OCI-LY3 (cell line): Measurements from ENCODE around the gene ACTRT2.

Source experiments
- EZH2phosphoT487 ChIP-seq: fragments of 200-600 bp; shearing (Covaris generic); IDR thresholded peaks from 2 replicates; pipeline ENCODE4 v1.6.1; 2018; ENCODE audit warnings: antibody characterized with exemption, mixed run types, low read depth
- TF ChIP-seq, protein P1 (sequence below): fragments of 200-600, 300-600 bp; sonication (generic); IDR thresholded peaks from 2 replicates; pipeline ENCODE4 v1.5.1; 2014; ENCODE audit warnings: antibody characterized with exemption, low read length, low read depth

DNA sequence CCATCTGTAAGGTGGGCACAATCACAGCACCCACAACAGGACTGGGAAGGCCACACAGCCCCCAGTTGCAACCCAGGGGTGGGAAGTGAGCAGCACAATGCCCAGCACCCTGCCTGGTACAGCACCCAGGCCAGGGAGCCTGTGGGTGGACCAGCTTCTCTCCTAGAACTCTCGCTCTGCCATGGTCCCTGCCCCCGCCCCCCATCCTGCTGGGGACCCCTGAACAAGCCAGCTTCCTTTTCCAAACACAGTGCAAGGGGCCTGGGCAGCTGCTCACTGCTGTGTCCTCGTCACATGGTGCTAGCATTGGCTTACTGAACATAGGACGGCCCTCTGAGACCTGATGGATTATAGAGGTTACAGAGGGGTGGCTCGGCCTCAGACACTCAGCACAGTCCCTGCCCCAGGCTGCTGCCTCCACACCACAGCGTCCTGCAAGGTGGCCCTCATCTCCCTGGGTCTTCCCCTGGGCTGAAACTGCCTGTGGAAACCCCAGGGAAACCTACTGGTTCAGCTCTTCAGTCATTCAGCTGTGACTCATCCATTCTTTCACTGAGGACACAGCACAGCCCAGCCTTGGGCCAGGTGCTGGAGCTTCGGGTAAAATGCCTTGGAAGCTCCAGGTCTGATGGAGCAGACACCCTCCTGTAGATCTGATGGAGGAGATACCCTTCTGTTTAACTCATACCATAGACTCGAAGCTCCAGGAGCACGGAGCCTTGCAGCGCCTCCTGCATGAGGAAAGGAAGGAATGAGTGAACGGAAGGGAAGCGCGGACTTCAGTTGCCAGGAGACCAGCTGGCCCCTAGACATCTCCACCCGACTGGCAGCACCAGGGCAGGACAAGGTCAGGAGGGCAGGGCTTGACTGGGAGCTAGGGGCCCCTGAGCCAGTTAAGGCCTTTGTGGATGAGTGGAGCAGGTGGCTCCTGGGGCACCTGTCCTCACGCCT lies 39.6 kb downstream of the ACTRT2 start:
- TF ChIP-seq, protein P1, sequence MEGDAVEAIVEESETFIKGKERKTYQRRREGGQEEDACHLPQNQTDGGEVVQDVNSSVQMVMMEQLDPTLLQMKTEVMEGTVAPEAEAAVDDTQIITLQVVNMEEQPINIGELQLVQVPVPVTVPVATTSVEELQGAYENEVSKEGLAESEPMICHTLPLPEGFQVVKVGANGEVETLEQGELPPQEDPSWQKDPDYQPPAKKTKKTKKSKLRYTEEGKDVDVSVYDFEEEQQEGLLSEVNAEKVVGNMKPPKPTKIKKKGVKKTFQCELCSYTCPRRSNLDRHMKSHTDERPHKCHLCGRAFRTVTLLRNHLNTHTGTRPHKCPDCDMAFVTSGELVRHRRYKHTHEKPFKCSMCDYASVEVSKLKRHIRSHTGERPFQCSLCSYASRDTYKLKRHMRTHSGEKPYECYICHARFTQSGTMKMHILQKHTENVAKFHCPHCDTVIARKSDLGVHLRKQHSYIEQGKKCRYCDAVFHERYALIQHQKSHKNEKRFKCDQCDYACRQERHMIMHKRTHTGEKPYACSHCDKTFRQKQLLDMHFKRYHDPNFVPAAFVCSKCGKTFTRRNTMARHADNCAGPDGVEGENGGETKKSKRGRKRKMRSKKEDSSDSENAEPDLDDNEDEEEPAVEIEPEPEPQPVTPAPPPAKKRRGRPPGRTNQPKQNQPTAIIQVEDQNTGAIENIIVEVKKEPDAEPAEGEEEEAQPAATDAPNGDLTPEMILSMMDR: no peak
- no peak for TF ChIP-seq EZH2phosphoT487
